H1 (cell line): ENCODE measurements around the gene CXADR.

Source experiments
- CTCF ChIP-seq, 3 experiments: IDR thresholded peaks; 1 replicate in 2 of 3; 2 replicates in 1 of 3; pipeline versions ENCODE4 v1.5.1 to v1.6.1; 2011; ENCODE audit warnings: low read length in 3 of 3, mild to moderate bottlenecking in 3 of 3, inconsistent platforms in 2 of 3, low read depth in 1 of 3, moderate library complexity in 1 of 3; ENCODE audit not compliant: insufficient read depth in 1 of 3; ENCODE audit errors: control extremely low read depth in 1 of 3
- EZH2 ChIP-seq: fragments of 200-600 bp; sonication (generic); IDR thresholded peaks from 2 replicates; pipeline ENCODE4 v1.7.1; 2012; ENCODE audit warnings: low read depth, mild to moderate bottlenecking, moderate library complexity, low read length, inconsistent platforms; ENCODE audit not compliant: severe bottlenecking

- TF ChIP-seq CTCF (IDR thresholded peaks at IDR 0.05; ENCODE audit: control extremely low read depth in 1 of 3, insufficient read depth in 1 of 3, low read depth in 1 of 3, low read length in 3 of 3) (no peak), EZH2 (no peak)
These were observed 40.7 kb upstream of the CXADR start for GRCh38 chr21:17472182-17472581.
